IMR-90 (cell line): ENCODE data around the gene RHO. TPM values are rescaled to one million over a fixed set of nuclear protein-coding genes. Genes with fewer than 3 reads are reported as not detected.

ENCODE experiments used
- ATAC-seq: fragments of 200-7000 bp; cut with Tn5 transposase; 2 replicates; pipeline ENCODE4 v1.9.1; 2020; ENCODE audit warnings: low read depth, mild to moderate bottlenecking, moderate library complexity
- BruUV-seq: library from RNA; stranded (reverse); fragments of 400-500 nt; replicated peaks from 2 replicates; lab custom pipeline; 2021; lab: Mats Ljungman, UMichigan
- CTCF ChIA-PET: fragments of 300-600 bp; formaldehyde crosslinking; extraction: SDS; loops from one replicate; lab custom pipeline; 2021; ENCODE audit warnings: antibody characterized with exemption; lab: Yijun Ruan, JAX
- POLR2A ChIA-PET: fragments of 300-600 bp; sonication (Branson Sonifier 250); formaldehyde crosslinking; loops from one replicate; lab custom pipeline; 2022; ENCODE audit warnings: antibody characterized with exemption; ENCODE audit not compliant: unreplicated experiment; lab: Charles Lee
- DNase-seq: peaks from one replicate; pipeline ENCODE4 v3.0.0; 2013
- H2AFZ ChIP-seq: replicated peaks from 2 replicates; pipeline ENCODE3; 2013; ENCODE audit warnings: low read length, mild to moderate bottlenecking; ENCODE audit not compliant: poor library complexity
- H2AK5ac ChIP-seq: 2 replicates; pipeline ENCODE4 v1.6.1; 2013; ENCODE audit warnings: low read depth, low read length, inconsistent platforms
- H2AK9ac ChIP-seq: replicated peaks from 2 replicates; pipeline ENCODE3; 2013; ENCODE audit warnings: mild to moderate bottlenecking, low read depth, low read length, moderate library complexity; ENCODE audit not compliant: poor library complexity
- H2BK120ac ChIP-seq: 2 replicates; pipeline ENCODE4 v1.6.1; 2013; ENCODE audit warnings: low read depth, low read length, inconsistent platforms
- H2BK15ac ChIP-seq: 3 replicates; pipeline ENCODE4 v1.6.1; 2013; ENCODE audit warnings: low read depth, low read length, inconsistent platforms
- H2BK20ac ChIP-seq: 2 replicates; pipeline ENCODE4 v1.6.1; 2013; ENCODE audit warnings: low read depth, mild to moderate bottlenecking, inconsistent platforms, low read length, moderate library complexity
- H2BK5ac ChIP-seq: 2 replicates; pipeline ENCODE4 v1.6.1; 2013; ENCODE audit warnings: mild to moderate bottlenecking, low read depth, low read length, inconsistent platforms; ENCODE audit not compliant: poor library complexity, severe bottlenecking
- H3K14ac ChIP-seq: replicated peaks from 2 replicates; pipeline ENCODE4 v1.6.1; 2013; ENCODE audit warnings: low read depth, low read length, inconsistent platforms
- H3K18ac ChIP-seq: 2 replicates; pipeline ENCODE4 v1.6.1; 2013; ENCODE audit warnings: low read depth, low read length, control low read depth
- H3K23ac ChIP-seq: 2 replicates; pipeline ENCODE4 v1.6.1; 2013; ENCODE audit warnings: low read depth, low read length, inconsistent platforms
- H3K27ac ChIP-seq: 2 replicates; pipeline ENCODE4 v1.5.1; 2013; ENCODE audit warnings: mild to moderate bottlenecking, control low read depth, low read length; ENCODE audit not compliant: insufficient read depth
- H3K27me3 ChIP-seq: 2 replicates; pipeline ENCODE4 v1.6.1; 2013; ENCODE audit warnings: low read length; ENCODE audit not compliant: control insufficient read depth, insufficient read depth
- H3K36me3 ChIP-seq: 2 replicates; pipeline ENCODE4 v1.6.1; 2013; ENCODE audit warnings: low read length, mixed read lengths; ENCODE audit not compliant: control insufficient read depth, insufficient read depth
- H3K4ac ChIP-seq: 2 replicates; pipeline ENCODE4 v1.6.1; 2013; ENCODE audit warnings: low read depth, low read length, inconsistent platforms
- H3K4me1 ChIP-seq: 2 replicates; pipeline ENCODE4 v1.6.1; 2013; ENCODE audit warnings: low read length, mixed read lengths; ENCODE audit not compliant: control insufficient read depth, insufficient read depth
- H3K4me2 ChIP-seq: 2 replicates; pipeline ENCODE4 v1.6.1; 2013; ENCODE audit warnings: low read depth, mild to moderate bottlenecking, control low read depth, low read length, moderate library complexity
- H3K4me3 ChIP-seq: 2 replicates; pipeline ENCODE4 v1.5.1; 2013; ENCODE audit warnings: low read depth, mild to moderate bottlenecking, control low read depth, low read length, moderate library complexity; ENCODE audit not compliant: insufficient read depth
- H3K56ac ChIP-seq: 2 replicates; pipeline ENCODE4 v1.6.1; 2013; ENCODE audit warnings: low read length, inconsistent platforms; ENCODE audit not compliant: insufficient read depth; ENCODE audit errors: extremely low read depth
- H3K79me1 ChIP-seq, 2 experiments: 2 replicates each; pipeline ENCODE4 v1.6.1; 2013; ENCODE audit warnings: low read length in 2 of 2, inconsistent platforms in 1 of 2, low read depth in 1 of 2
- H3K9ac ChIP-seq: 2 replicates; pipeline ENCODE4 v1.6.1; 2013; ENCODE audit warnings: low read depth, low read length, control low read depth
- H3K9me1 ChIP-seq: 2 replicates; pipeline ENCODE4 v1.6.1; 2013; ENCODE audit warnings: low read length, inconsistent platforms; ENCODE audit not compliant: insufficient read depth
- H3K9me3 ChIP-seq: 2 replicates; pipeline ENCODE4 v1.6.1; 2013; ENCODE audit warnings: low read length; ENCODE audit not compliant: control insufficient read depth, insufficient read depth
- H4K20me1 ChIP-seq: 2 replicates; pipeline ENCODE4 v1.6.1; 2013; ENCODE audit warnings: low read length, inconsistent platforms; ENCODE audit not compliant: insufficient read depth
- H4K5ac ChIP-seq: 2 replicates; pipeline ENCODE4 v1.6.1; 2013; ENCODE audit warnings: mild to moderate bottlenecking, low read depth, low read length, control low read depth
- H4K8ac ChIP-seq, 2 experiments: 2 replicates each; pipeline ENCODE4 v1.6.1; 2013; ENCODE audit warnings: low read depth in 2 of 2, low read length in 2 of 2, control low read depth in 1 of 2, inconsistent platforms in 1 of 2
- H4K91ac ChIP-seq: 2 replicates; pipeline ENCODE4 v1.6.1; 2013; ENCODE audit warnings: low read depth, low read length, inconsistent platforms; ENCODE audit not compliant: insufficient read depth
- BHLHE40 ChIP-seq: fragments of 150-350 bp; IDR thresholded peaks from 2 replicates; pipeline ENCODE4 v1.6.1; 2016; ENCODE audit warnings: mild to moderate bottlenecking, low read depth, low read length
- CEBPB ChIP-seq: IDR thresholded peaks from 2 replicates; pipeline ENCODE4 v1.6.1; 2012; ENCODE audit warnings: low read depth, low read length, improper control_type of control experiment
- CHD1 ChIP-seq: IDR thresholded peaks from 2 replicates; pipeline ENCODE4 v1.6.1; 2012; ENCODE audit warnings: low read depth, low read length, improper control_type of control experiment
- CTCF ChIP-seq: conservative IDR thresholded peaks from 2 replicates; pipeline ENCODE4 v1.5.1; 2012; ENCODE audit warnings: mild to moderate bottlenecking, low read depth, low read length, improper control_type of control experiment
- ELK1 ChIP-seq: fragments of 150-350 bp; IDR thresholded peaks from 2 replicates; pipeline ENCODE4 v1.6.1; 2016; ENCODE audit warnings: low read depth, mild to moderate bottlenecking, low read length, moderate library complexity, borderline replicate concordance
- FOS ChIP-seq: fragments of 150-350 bp; IDR thresholded peaks from 2 replicates; pipeline ENCODE4 v1.6.1; 2016; ENCODE audit warnings: low read depth, low read length
- MAFK ChIP-seq: IDR thresholded peaks from 2 replicates; pipeline ENCODE4 v1.6.1; 2012; ENCODE audit warnings: low read depth, low read length, improper control_type of control experiment
- MAZ ChIP-seq: IDR thresholded peaks from 2 replicates; pipeline ENCODE4 v1.6.1; 2012; ENCODE audit warnings: low read depth, mild to moderate bottlenecking, low read length, improper control_type of control experiment, moderate library complexity, borderline replicate concordance
- MXI1 ChIP-seq: IDR thresholded peaks from 2 replicates; pipeline ENCODE4 v1.6.1; 2012; ENCODE audit warnings: low read depth, mild to moderate bottlenecking, low read length, moderate library complexity, borderline replicate concordance
- NFE2L2 ChIP-seq: fragments of 150-350 bp; IDR thresholded peaks from 2 replicates; pipeline ENCODE4 v1.6.1; 2016; ENCODE audit warnings: low read depth, mild to moderate bottlenecking, low read length
- POLR2A ChIP-seq: IDR thresholded peaks from 2 replicates; pipeline ENCODE4 v1.6.1; 2012; ENCODE audit warnings: mild to moderate bottlenecking, low read depth, low read length
- RAD21 ChIP-seq: IDR thresholded peaks from 2 replicates; pipeline ENCODE4 v1.6.1; 2012; ENCODE audit warnings: low read length, improper control_type of control experiment
- RCOR1 ChIP-seq: IDR thresholded peaks from 2 replicates; pipeline ENCODE4 v1.6.1; 2012; ENCODE audit warnings: mild to moderate bottlenecking, low read length, improper control_type of control experiment; ENCODE audit not compliant: insufficient replicate concordance
- RFX5 ChIP-seq: IDR thresholded peaks from 2 replicates; pipeline ENCODE4 v1.8.0; 2012; ENCODE audit warnings: low read depth, mild to moderate bottlenecking, low read length, moderate library complexity
- SMC3 ChIP-seq: fragments of 150-350 bp; IDR thresholded peaks from 2 replicates; pipeline ENCODE4 v1.6.1; 2016; ENCODE audit warnings: low read depth, mild to moderate bottlenecking, antibody characterized with exemption, low read length, moderate library complexity
- USF2 ChIP-seq: fragments of 150-350 bp; IDR thresholded peaks from 2 replicates; pipeline ENCODE4 v1.6.1; 2017; ENCODE audit warnings: mild to moderate bottlenecking, antibody characterized with exemption, low read length, low read depth
- WGBS, 2 experiments: methylation state at CpG; one replicate each; pipeline versions ENCODE4 v1.1.5 to v1.1.7; 2013; ENCODE audit warnings: missing lambda C conversion rate in 2 of 2; ENCODE audit not compliant: insufficient read length in 1 of 2; ENCODE audit errors: extremely low coverage in 2 of 2; 5-methylcytosine and 5-hydroxymethylcytosine counted together
- dilution Hi-C: fragments of 300-500 bp; cut with HindIII; formaldehyde crosslinking; loops from one replicate; pipeline ENCODE4 v1.14.3; 2018; ENCODE audit warnings: low sequenced_read_pairs; ENCODE audit not compliant: unreplicated experiment
- in situ Hi-C: fragments of 300-500 bp; cut with MboI; formaldehyde crosslinking; loops from 3 replicates; pipeline ENCODE4 v1.14.3; 2019; ENCODE audit warnings: low sequenced_read_pairs, inconsistent platforms, mixed read lengths
- intact Hi-C: fragments of 100-400 bp; cut with micrococcal nuclease; formaldehyde crosslinking; loops from 2 replicates; pipeline ENCODE4 v1.10.0; 2022
- polyA plus RNA-seq, 3 experiments: library from polyadenylated mRNA; depleted of rRNA; stranded (reverse); fragments of >200 nt; gene quantifications; 2 replicates each; pipeline ENCODE4 v1.2.3, GENCODE V29; 2012; ENCODE audit warnings: low replicate concordance in 1 of 3
- total RNA-seq: library from RNA; depleted of rRNA; stranded (reverse); fragments of >200 nt; gene quantifications from 2 replicates; pipeline ENCODE4 v1.2.3, GENCODE V29; 2012

RHO gene
- total and polyA plus RNA-seq, 2 of the 4 experiments (the other 2 are of a cell fraction) = not detected

GRCh38 chr3:129502641-129503408, 25.6 kb upstream of the RHO start:
- no peak overlapping the region for H3K4me3 ChIP-seq
- no peak overlapping the region for H2BK120ac ChIP-seq
- H3K4me1 ChIP-seq = peaks cover 13% of the 10 kb centered on the region
- H2AK9ac ChIP-seq = no peak overlapping the region
- intact Hi-C loops (no loop called here), in situ Hi-C loops (no loop called here), dilution Hi-C loops (no loop called here)
- H3K9ac ChIP-seq = no peak overlapping the region
- H3K27me3 ChIP-seq = no peaks in the 10 kb centered on the region
- no peak overlapping the region for H3K4me2 ChIP-seq
- no peaks in the 10 kb centered on the region for H3K9me3 ChIP-seq
- ChIA-PET CTCF (no interaction called here), POLR2A (no interaction called here)
- no TSS peak for BruUV-seq
- no peak overlapping the region for H4K5ac ChIP-seq
- TF ChIP-seq USF2 (no peak), ELK1 (no peak), FOS (no peak), RAD21 (no peak), POLR2A (no peak), MAZ (no peak), MXI1 (no peak), NFE2L2 (no peak), RCOR1 (no peak), MAFK (no peak), CHD1 (no peak), CTCF (no peak), RFX5 (no peak), CEBPB (no peak), BHLHE40 (no peak), SMC3 (no peak)
- 95% methylated on average over 11 of the region's 18 CpGs; no CpG with 5 or more reads in 1 of the 2 experiments for WGBS, 2 experiments
- H2AFZ ChIP-seq = no peak overlapping the region
- H4K8ac ChIP-seq = no peak overlapping the region
- H3K9me1 ChIP-seq = peaks cover 12% of the 10 kb centered on the region; the same call in 1 of the 2 replicates
- no peak overlapping the region for H2BK5ac ChIP-seq
- H3K27ac ChIP-seq = no peak overlapping the region
- ATAC-seq (no peak), DNase-seq (no peak)
- H2AK5ac ChIP-seq = no peak overlapping the region
- H2BK15ac ChIP-seq = no peak overlapping the region
- H4K20me1 ChIP-seq = no peaks in the 10 kb centered on the region
- no peak overlapping the region for H3K23ac ChIP-seq
- no peak overlapping the region for H3K56ac ChIP-seq
- H2BK20ac ChIP-seq = no peak overlapping the region
- no peaks in the 10 kb centered on the region for H3K79me1 ChIP-seq
- H4K91ac ChIP-seq = no peak overlapping the region
- no peak overlapping the region for H3K4ac ChIP-seq
- H3K36me3 ChIP-seq = peaks cover 9% of the 10 kb centered on the region
- H3K18ac ChIP-seq = no peak overlapping the region
- H3K14ac ChIP-seq = no peak overlapping the region
